Sigmoid colon (tissue), 4 donors: ENCODE results near the gene OR6A2.

ENCODE experiments used
- CTCF ChIP-seq, 4 experiments: fragments of 450-650 bp in 3 of 4; fragments of 200-600 bp in 1 of 4; IDR thresholded peaks; one replicate each; pipeline ENCODE4 v1.5.1; 2016 to 2019; ENCODE audit warnings: antibody characterized with exemption in 4 of 4, mild to moderate bottlenecking in 3 of 4, moderate library complexity in 2 of 4
- POLR2AphosphoS5 ChIP-seq, 4 donors: sonication (generic); formaldehyde crosslinking; IDR thresholded peaks; one replicate each; pipeline ENCODE4 v1.6.1; 2017; ENCODE audit warnings: antibody characterized with exemption in 4 of 4

GRCh38 chr11:6757373-6757967 lies 42.0 kb downstream of the OR6A2 start:
- TF ChIP-seq CTCF (IDR thresholded peaks at IDR 0.05): peak in 2 of 4 experiments; percentile 30 to 32
- TF ChIP-seq POLR2AphosphoS5 (IDR thresholded peaks at IDR 0.05): no peak
